T-cell (primary cell): ENCODE data around the gene AGFG2. TPM values are rescaled to one million over a fixed set of nuclear protein-coding genes. Genes with fewer than 3 reads are reported as not detected.

ENCODE experiments used
- ATAC-seq, 4 experiments: fragments of 200-7000 bp in 3 of 4; fragments of 150-1000 bp in 1 of 4; cut with Tn5 transposase; replicated peaks in 1 of 4; 1 replicate in 3 of 4; 2 replicates in 1 of 4; pipeline ENCODE4 v1.10.0; 2021; ENCODE audit warnings: moderate library complexity in 3 of 4, mild to moderate bottlenecking in 2 of 4, moderate number of reproducible peaks in 1 of 4
- CTCF ChIA-PET, 2 donors: fragments of 300-600 bp; sonication (Branson Sonifier 250); formaldehyde crosslinking; loops; one replicate each; lab custom pipeline; 2022; ENCODE audit warnings: antibody characterized with exemption in 2 of 2; lab: Charles Lee
- POLR2A ChIA-PET, 2 donors: fragments of 300-600 bp; sonication (Branson Sonifier 250); formaldehyde crosslinking; loops; one replicate each; lab custom pipeline; 2022; ENCODE audit warnings: antibody characterized with exemption in 2 of 2; lab: Charles Lee
- DNase-seq, 35 experiments: peaks; one replicate each; pipeline versions ENCODE4 v3.0.0 to v3.0.0-alpha.2; 2013 to 2023
- H3K27ac ChIP-seq: one replicate; pipeline ENCODE4 v1.5.1; 2013; ENCODE audit warnings: low read length
- H3K27me3 ChIP-seq, 2 experiments: replicated peaks in 1 of 2; 1 replicate in 1 of 2; 2 replicates in 1 of 2; pipeline versions ENCODE4 v1.6.1 to v1.7.0; 2013; ENCODE audit warnings: low read length in 1 of 2, mixed read lengths in 1 of 2; ENCODE audit not compliant: control insufficient read depth in 2 of 2, insufficient read depth in 2 of 2; ENCODE audit errors: extremely low read depth in 1 of 2
- H3K36me3 ChIP-seq, 2 donors: 1 replicate in 1 of 2; 2 replicates in 1 of 2; pipeline versions ENCODE4 v1.6.1 to v1.7.0; 2013; ENCODE audit warnings: low read length in 1 of 2; ENCODE audit not compliant: control insufficient read depth in 2 of 2, insufficient read depth in 1 of 2; ENCODE audit errors: extremely low read depth in 1 of 2
- H3K4me1 ChIP-seq, 2 experiments: 1 replicate in 1 of 2; 2 replicates in 1 of 2; pipeline versions ENCODE4 v1.6.1 to v1.7.0; 2013; ENCODE audit warnings: low read length in 2 of 2, mixed read lengths in 1 of 2; ENCODE audit not compliant: insufficient read depth in 2 of 2, control insufficient read depth in 1 of 2; ENCODE audit errors: extremely low read depth in 1 of 2
- H3K4me3 ChIP-seq, 2 donors: 1 replicate in 1 of 2; 2 replicates in 1 of 2; pipeline versions ENCODE4 v1.5.1 to v1.7.0; 2013; ENCODE audit warnings: mild to moderate bottlenecking in 2 of 2, low read length in 1 of 2, moderate library complexity in 1 of 2; ENCODE audit not compliant: control insufficient read depth in 1 of 2; ENCODE audit errors: extremely low read depth in 1 of 2
- H3K9me3 ChIP-seq: 2 replicates; pipeline ENCODE4 v1.7.0; 2013
- H3K27ac Mint-ChIP-seq, 2 donors: one replicate each; pipeline ENCODE4 v1.8.0; 2020 to 2021; ENCODE audit warnings: mild to moderate bottlenecking in 2 of 2, mixed read lengths in 2 of 2
- H3K27me3 Mint-ChIP-seq, 2 donors: one replicate each; pipeline ENCODE4 v1.8.0; 2021 to 2022; ENCODE audit warnings: mixed read lengths in 2 of 2
- H3K36me3 Mint-ChIP-seq: one replicate; pipeline ENCODE4 v1.8.0; 2021; ENCODE audit warnings: mixed read lengths
- H3K4me1 Mint-ChIP-seq, 3 donors: one replicate each; pipeline ENCODE4 v1.8.0; 2020 to 2022; ENCODE audit warnings: mixed read lengths in 3 of 3, mild to moderate bottlenecking in 1 of 3
- H3K4me3 Mint-ChIP-seq, 3 donors: one replicate each; pipeline ENCODE4 v1.8.0; 2020 to 2022; ENCODE audit warnings: mild to moderate bottlenecking in 3 of 3, mixed read lengths in 3 of 3, moderate library complexity in 3 of 3
- H3K9me3 Mint-ChIP-seq, 3 donors: one replicate each; pipeline ENCODE4 v1.8.0; 2020 to 2022; ENCODE audit warnings: mixed read lengths in 3 of 3
- WGBS: methylation state at CpG from one replicate; pipeline ENCODE4 v1.1.5; 2013; ENCODE audit warnings: missing lambda C conversion rate; ENCODE audit not compliant: insufficient coverage; 5-methylcytosine and 5-hydroxymethylcytosine counted together
- total RNA-seq, 35 experiments: library from RNA in 6 of 35; stranded (reverse) in 6 of 35; fragments of 120-200 nt in 1 of 35; gene quantifications; one replicate each; pipeline versions ENCODE4 v1.2.1 to v1.2.4 and lab custom pipeline; 2013 to 2026

Gene AGFG2
- total RNA-seq, 5 donors from 2014 or later (not counting 1 experiment from before 2014, with no cell fraction given) = 26.2 to 54.6 (median 40.2) TPM

- H3K27ac ChIP-seq = no peak overlapping the region
- POLR2A ChIA-PET = no interaction called here
- H3K27ac Mint-ChIP-seq = peak overlapping the region; percentile 37 to 49
These were observed 13.5 kb downstream of the AGFG2 start for GRCh38 chr7:100552532-100552931.

DNA sequence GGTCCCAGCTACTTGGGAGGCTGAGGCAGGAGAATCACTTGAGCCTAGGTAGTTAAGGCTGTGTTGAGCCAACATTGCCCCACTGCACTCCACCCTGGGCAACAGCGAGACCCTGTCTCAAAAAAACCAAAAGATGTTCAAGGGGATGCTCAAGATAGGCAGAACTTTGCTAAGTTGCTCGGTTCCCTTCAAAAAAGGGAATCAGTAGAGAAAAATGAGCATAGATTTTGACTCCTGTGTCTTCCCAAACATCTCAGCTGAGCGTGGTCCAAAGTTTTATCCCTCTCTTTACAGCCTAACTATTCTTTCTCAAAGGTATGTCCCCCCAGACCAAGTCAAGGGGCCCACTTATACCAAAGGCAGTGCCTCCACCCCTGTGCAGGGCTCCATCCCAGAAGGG is 14.0 kb downstream of the AGFG2 start:
- Mint-ChIP-seq H3K36me3 (peaks cover 43% of the 10 kb centered on the region), H3K4me1 (peaks cover 23 to 30% (median 25%) of the 10 kb centered on the region in 3 donors), H3K9me3 (no peaks in the 10 kb centered on the region), H3K27me3 (no peaks in the 10 kb centered on the region), H3K27ac (peak overlapping the region in 1 of 2 donors; percentile 9), H3K4me3 (no peak overlapping the region)
- no peaks in the 10 kb centered on the region for H3K27me3 ChIP-seq
- WGBS = 100% methylated on average over 1 of the region's 3 CpGs
- H3K4me3 ChIP-seq = no peak overlapping the region
- ATAC-seq (no peak), DNase-seq (no peak)
- H3K4me1 ChIP-seq = peaks cover 7 to 33% of the 10 kb centered on the region in 2 experiments
- ChIA-PET POLR2A (no interaction called here), CTCF (no interaction called here)
- H3K9me3 ChIP-seq = no peaks in the 10 kb centered on the region
- H3K27ac ChIP-seq = no peak overlapping the region
- H3K36me3 ChIP-seq = peaks cover 25 to 58% of the 10 kb centered on the region in 2 donors

More at GRCh38 chr7:100552532-100552931, 13.5 kb downstream of the AGFG2 start:
- WGBS = 100% methylated on average over 2 of the region's 2 CpGs
- H3K36me3 Mint-ChIP-seq = peaks cover 43% of the 10 kb centered on the region
- CTCF ChIA-PET = no interaction called here
- Histone ChIP-seq H3K9me3 (no peaks in the 10 kb centered on the region), H3K4me1 (peaks cover 12 to 38% of the 10 kb centered on the region in 2 experiments), H3K4me3 (no peak overlapping the region), H3K36me3 (peaks cover 25 to 58% of the 10 kb centered on the region in 2 donors), H3K27me3 (no peaks in the 10 kb centered on the region)
- peaks cover 28 to 35% (median 30%) of the 10 kb centered on the region in 3 donors for H3K4me1 Mint-ChIP-seq
- no peaks in the 10 kb centered on the region for H3K9me3 Mint-ChIP-seq
- no peak for DNase-seq
- no peak overlapping the region for H3K4me3 Mint-ChIP-seq
- no peaks in the 10 kb centered on the region for H3K27me3 Mint-ChIP-seq
- ATAC-seq = no peak

GRCh38 chr7:100555701-100556100 is 16.7 kb downstream of the AGFG2 start:
- Histone ChIP-seq H3K9me3 (no peaks in the 10 kb centered on the region), H3K27me3 (no peaks in the 10 kb centered on the region), H3K4me3 (no peak overlapping the region), H3K27ac (no peak overlapping the region), H3K4me1 (peaks cover 0 to 16% of the 10 kb centered on the region in 2 experiments), H3K36me3 (peaks cover 27 to 63% of the 10 kb centered on the region in 2 donors)
- POLR2A ChIA-PET = interaction anchor here (0.5 to 0.6 kb wide), 2 partner anchors 58 to 660 kb away, joined by 3 to 5 read pairs; no protein-coding TSS in a partner anchor
- DNase-seq = no peak
- CTCF ChIA-PET = interaction anchor here in 1 of 2 donors (0.7 kb wide), 1 partner anchor 20 kb away, joined by 5 read pairs; no protein-coding TSS in a partner anchor
- peak overlapping the region; percentile 7 to 29 for H3K27ac Mint-ChIP-seq
- WGBS = 82% methylated on average over 3 of the region's 5 CpGs
- peaks cover 9 to 18% (median 14%) of the 10 kb centered on the region in 3 donors for H3K4me1 Mint-ChIP-seq
- H3K36me3 Mint-ChIP-seq = peaks cover 32% of the 10 kb centered on the region
- no peak for ATAC-seq
- no peaks in the 10 kb centered on the region for H3K27me3 Mint-ChIP-seq
- no peaks in the 10 kb centered on the region for H3K9me3 Mint-ChIP-seq
- H3K4me3 Mint-ChIP-seq = no peak overlapping the region

- H3K4me3 ChIP-seq = no peak overlapping the region
- peaks cover 9 to 16% (median 11%) of the 10 kb centered on the region in 3 donors for H3K4me1 Mint-ChIP-seq
- ChIA-PET CTCF (interaction anchor here in 1 of 2 donors (0.5 kb wide), 1 partner anchor 174 kb away, joined by 4 read pairs; no protein-coding TSS in a partner anchor), POLR2A (no interaction called here)
- no peak overlapping the region for H3K27ac ChIP-seq
- peaks cover 0 to 10% of the 10 kb centered on the region in 2 experiments for H3K4me1 ChIP-seq
- ATAC-seq (no peak), DNase-seq (no peak)
- H3K9me3 ChIP-seq = no peaks in the 10 kb centered on the region
- H3K36me3 ChIP-seq = peaks cover 24 to 59% of the 10 kb centered on the region in 2 donors
- H3K36me3 Mint-ChIP-seq = peaks cover 32% of the 10 kb centered on the region
- no peak overlapping the region for H3K4me3 Mint-ChIP-seq
- no peaks in the 10 kb centered on the region for H3K27me3 Mint-ChIP-seq
- no peaks in the 10 kb centered on the region for H3K27me3 ChIP-seq
- H3K27ac Mint-ChIP-seq = peak overlapping the region; percentile 59 to 69
- WGBS = 100% methylated on average over 1 of the region's 4 CpGs
- H3K9me3 Mint-ChIP-seq = no peaks in the 10 kb centered on the region
These were observed 17.5 kb downstream of the AGFG2 start for GRCh38 chr7:100556541-100556940.

- Histone ChIP-seq H3K36me3 (peaks cover 30 to 52% of the 10 kb centered on the region in 2 donors), H3K4me1 (peaks cover 0 to 16% of the 10 kb centered on the region in 2 experiments), H3K27me3 (no peaks in the 10 kb centered on the region), H3K9me3 (no peaks in the 10 kb centered on the region), H3K27ac (no peak overlapping the region), H3K4me3 (no peak overlapping the region)
- no peaks in the 10 kb centered on the region for H3K9me3 Mint-ChIP-seq
- peaks cover 28% of the 10 kb centered on the region for H3K36me3 Mint-ChIP-seq
- H3K4me1 Mint-ChIP-seq = peaks cover 14 to 17% (median 15%) of the 10 kb centered on the region in 3 donors
- ChIA-PET POLR2A (interaction anchor here (0.6 to 1.0 kb wide), 3 partner anchors 48 to 1438 kb away, joined by 3 read pairs; no protein-coding TSS in a partner anchor), CTCF (interaction anchor here (0.6 to 2.4 kb wide), 20 partner anchors 10 to 584 kb away, joined by 3 to 17 read pairs (median 5); partner anchors contain the start of gene AGFG2 (in 1 of the 2))
- DNase-seq (no peak), ATAC-seq (no peak)
- H3K27ac Mint-ChIP-seq = peak overlapping the region; percentile 57 to 67
- H3K4me3 Mint-ChIP-seq = no peak overlapping the region
- no peaks in the 10 kb centered on the region for H3K27me3 Mint-ChIP-seq
- WGBS = no CpG with 5 or more reads among the region's 4 CpGs
These were observed 20.1 kb downstream of the AGFG2 start for GRCh38 chr7:100559127-100559526.

DNA sequence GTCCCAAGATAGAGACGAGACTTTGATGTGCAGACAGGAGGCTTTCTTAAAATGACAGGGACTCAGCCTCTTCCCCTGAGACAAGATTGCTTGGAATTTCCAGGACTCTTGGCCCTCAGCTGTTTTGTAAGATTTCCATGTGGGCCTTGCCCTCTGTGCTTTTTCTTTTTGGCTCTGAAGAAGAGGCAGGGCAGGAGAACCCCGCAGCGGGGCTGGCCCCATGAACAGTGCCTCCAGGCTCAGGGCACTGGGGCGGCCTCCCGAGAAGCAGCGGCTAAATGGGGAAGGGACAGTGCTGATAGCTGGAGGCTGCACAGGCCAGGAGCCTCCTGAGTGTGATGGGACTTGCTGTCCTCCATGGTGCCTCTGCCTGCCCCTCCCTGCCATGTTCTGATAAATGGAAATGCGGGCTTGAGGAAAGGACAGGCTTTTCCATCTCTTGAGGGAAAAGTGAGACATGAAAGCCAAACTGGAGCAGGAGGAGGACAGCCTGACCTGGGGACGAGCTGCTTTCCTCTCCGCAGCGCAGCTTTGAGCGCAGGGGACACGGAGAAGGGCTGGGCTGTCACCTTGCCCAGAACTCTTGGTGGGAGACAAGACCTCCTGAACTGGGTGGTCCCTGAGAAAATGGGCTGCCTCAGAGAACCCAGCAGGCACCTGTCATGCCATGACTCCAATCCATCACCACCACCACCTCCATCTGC is 22.6 kb downstream of the AGFG2 start:
- H3K27ac Mint-ChIP-seq = no peak overlapping the region
- Histone ChIP-seq H3K27ac (no peak overlapping the region), H3K27me3 (no peaks in the 10 kb centered on the region), H3K4me3 (no peak overlapping the region), H3K4me1 (peaks cover 0 to 18% of the 10 kb centered on the region in 2 experiments), H3K36me3 (peaks cover 17 to 39% of the 10 kb centered on the region in 2 donors), H3K9me3 (no peaks in the 10 kb centered on the region)
- H3K4me1 Mint-ChIP-seq = peaks cover 15 to 25% (median 16%) of the 10 kb centered on the region in 3 donors
- WGBS = 100% methylated on average over 12 of the region's 12 CpGs
- peaks cover 16% of the 10 kb centered on the region for H3K36me3 Mint-ChIP-seq
- no peak for DNase-seq
- no peaks in the 10 kb centered on the region for H3K27me3 Mint-ChIP-seq
- H3K9me3 Mint-ChIP-seq = no peaks in the 10 kb centered on the region
- ATAC-seq = no peak
- ChIA-PET CTCF (interaction anchor here in 1 of 2 donors (0.5 to 0.7 kb wide), 3 partner anchors 17 to 126 kb away, joined by 3 to 10 read pairs (median 6); no protein-coding TSS in a partner anchor), POLR2A (no interaction called here)
- no peak overlapping the region for H3K4me3 Mint-ChIP-seq
